NCI-H526 treated with DMSO at 0.1 percent for 48 hours (cell line): Measurements from ENCODE around the gene KRTAP12-2.
"Not testable (repeated sequence)": the region's sequence is repeated elsewhere in the genome, so short reads cannot be mapped to it uniquely, and the experiment has no call there.

ENCODE experiments used
- DNase-seq: peaks from one replicate; lab custom pipeline; 2025; lab: John Stamatoyannopoulos, UW

Gene KRTAP12-2

DNA sequence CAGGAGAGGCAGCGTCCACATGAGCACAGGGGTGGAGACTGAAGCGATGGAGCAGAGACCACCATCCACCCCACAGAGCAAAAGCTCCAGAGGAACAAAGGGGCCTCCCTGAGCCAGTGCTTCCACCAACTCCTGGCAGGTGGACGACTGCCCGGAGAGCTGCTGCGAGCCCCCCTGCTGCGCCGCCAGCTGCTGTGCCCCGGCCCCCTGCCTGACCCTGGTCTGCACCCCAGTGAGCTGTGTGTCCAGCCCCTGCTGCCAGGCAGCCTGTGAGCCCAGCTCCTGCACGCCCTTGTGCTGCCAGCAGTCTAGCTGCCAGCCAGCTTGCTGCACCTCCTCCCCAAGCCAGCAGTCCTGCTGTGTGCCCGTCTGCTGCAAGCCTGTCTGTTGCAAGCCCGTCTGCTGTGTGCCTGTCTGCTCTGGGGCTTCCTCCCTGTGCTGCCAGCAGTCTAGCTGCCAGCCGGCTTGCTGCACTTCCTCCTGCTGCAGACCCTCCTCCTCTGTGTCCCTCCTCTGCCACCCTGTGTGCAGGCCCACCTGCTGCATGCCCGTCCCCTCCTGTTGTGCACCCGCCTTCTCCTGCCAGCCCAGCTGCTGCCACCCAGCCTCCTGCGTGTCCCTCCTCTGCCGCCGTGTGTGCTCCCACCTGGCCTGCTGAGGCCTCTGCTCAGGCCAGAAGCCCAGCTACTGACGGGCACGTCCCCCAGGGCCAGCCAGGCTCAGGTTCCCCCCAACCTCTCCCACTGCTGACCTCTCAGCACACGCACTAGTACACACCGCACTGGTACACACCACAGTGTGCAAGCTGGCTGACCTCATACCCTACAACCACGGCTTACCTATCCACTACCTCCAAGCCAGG is 35.6 kb upstream of the KRTAP12-2 start:
- DNase-seq = no peak

DNA sequence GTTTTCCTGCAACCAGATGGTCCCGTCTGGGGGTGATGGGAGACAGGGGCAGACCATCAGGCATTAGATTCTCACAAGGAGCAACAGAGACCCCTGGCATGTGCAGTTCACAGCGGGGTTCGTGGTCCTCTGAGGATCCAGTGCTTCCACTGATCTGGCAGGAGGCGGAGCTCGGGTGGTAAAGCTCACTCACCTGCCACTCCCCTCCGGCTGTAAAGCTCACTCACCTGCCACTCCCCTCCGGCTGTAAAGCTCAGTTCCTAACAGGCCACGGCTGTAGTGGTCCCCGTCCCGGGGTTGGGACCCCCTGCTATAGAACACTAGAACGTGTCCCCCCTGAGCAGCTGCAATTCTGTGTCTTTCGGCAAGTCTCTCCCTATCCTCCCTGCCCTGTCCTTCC is 34.8 kb upstream of the KRTAP12-2 start:
- no peak for DNase-seq

DNA sequence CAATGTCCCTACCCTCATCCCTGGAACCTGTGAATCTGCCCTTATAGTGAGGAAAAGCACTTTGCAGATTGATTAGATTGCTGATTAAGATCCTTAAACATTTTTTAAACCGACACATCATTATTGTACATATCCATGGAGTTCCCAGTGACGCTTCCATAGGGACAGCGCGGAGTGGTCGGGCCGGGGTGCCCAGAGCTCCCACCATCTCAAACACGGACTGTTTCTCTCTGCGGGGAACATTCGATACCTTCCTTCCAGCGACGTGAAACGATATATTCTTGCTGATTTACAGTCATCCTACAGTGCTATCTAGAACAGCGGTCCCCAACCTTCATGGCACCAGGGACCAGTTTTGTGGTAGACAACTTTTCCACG is 34.3 kb upstream of the KRTAP12-2 start:
- DNase-seq = no peak

DNA sequence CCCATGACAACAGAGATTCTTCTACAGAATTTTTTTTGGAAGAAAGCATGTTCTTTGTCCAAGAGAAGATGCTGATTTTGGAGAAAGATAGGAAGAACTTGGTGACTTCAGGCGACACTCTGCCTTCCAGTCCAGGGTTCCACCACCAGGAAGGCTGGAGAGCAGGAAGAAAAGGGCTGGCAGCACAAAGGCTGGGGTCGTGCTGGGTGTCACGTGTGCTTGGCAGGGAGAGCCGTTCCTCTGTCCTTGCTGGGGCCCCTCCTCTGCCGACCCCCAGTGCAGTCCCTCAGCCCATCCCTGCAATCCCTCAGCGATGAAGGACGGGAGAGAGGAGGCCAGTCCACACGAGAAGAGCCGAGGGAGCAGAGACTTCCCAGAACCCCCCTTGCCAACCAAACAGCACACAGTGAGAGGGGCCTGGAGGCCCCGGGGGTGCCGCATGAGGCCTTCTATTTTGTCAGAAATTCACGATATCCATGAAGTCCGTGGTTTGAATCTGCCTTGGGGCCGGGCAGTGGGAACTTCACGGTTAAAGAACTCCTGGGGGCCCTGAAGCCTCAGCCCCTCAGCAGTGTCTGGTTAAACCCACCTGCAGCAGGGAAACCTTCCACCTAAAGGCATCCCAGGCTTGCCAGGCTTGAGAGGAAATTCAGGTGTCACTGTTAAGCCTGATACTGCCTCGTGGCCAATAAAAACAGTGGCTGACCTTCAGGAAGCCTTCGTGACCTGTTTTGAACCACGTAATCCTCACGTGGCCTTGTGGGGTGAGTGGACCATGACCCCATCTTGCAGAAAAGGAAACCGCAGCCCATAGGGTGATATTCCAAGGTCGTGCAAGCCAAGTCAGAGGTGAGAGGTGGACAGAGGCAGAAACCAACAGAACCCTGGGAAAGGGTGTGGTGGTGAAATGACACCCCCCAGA is 33.6 kb upstream of the KRTAP12-2 start:
- DNase-seq = no peak

DNA sequence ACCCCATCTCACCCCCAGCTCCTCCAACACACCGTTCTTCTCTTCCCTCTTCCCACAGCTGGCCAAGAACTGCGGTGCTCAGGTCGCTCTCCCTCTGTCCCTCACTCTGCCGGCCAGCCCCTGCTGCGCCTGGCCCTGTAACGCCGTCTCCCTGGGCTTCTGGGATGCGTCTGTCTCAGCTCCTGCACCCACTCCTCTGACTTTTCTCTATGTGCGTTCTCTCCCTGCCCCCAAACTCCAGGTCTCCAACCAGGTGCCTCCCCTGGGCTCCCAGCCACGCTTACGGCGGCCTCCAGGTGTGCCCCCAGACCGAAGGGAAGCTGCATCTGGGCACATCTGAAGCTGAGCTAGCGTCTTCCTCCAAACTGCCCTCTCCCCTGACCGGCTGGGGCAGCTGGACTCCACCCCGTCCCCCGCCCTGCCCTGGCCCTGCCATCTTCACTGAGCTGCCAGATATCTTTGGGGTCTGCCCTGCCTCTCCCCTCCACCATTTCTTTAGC is 32.8 kb upstream of the KRTAP12-2 start:
- no peak for DNase-seq

DNA sequence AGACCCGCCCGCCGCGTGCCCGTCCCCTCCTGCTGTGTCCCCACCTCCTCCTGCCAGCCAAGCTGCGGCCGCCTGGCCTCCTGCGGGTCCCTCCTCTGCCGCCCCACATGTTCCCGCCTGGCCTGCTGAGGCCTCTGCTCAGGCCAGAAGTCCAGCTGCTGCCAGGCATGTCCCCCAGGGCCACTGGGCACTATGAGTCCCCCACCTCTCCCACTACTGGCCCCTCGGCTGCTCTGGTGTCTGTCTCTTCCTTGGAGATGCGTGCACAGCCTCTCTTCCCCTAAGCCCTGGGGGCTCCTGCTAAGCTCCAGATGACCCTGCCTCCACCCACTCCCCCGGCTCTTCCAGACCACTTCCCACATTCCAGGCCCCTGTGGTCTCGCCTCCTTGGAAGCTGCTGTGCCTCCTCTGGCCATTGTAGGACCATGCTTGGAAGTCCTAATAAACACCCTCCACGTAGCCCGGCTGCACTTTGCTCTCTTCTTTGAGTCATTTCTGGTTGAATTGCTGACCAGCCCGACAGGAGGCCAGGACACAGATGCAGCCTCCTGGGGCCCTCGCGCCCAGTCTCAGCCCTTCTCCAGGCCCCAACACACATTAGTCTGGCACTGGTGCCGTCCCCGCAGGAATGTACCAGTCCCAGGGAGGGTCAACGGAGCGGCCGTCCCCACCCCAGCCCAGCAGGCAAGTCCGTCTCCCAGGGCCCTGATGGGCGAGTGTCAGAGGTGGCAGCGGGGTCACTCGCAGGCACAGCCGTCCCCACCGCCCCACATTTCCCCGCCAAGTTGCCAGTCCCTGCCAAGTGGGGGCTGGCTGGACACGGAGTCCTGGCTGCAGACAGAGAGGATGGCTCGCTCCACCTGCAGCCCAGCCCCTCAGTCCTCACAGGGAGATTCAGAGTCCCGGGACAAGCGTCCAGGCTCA is 31.3 kb upstream of the KRTAP12-2 start:
- DNase-seq = no peak

DNA sequence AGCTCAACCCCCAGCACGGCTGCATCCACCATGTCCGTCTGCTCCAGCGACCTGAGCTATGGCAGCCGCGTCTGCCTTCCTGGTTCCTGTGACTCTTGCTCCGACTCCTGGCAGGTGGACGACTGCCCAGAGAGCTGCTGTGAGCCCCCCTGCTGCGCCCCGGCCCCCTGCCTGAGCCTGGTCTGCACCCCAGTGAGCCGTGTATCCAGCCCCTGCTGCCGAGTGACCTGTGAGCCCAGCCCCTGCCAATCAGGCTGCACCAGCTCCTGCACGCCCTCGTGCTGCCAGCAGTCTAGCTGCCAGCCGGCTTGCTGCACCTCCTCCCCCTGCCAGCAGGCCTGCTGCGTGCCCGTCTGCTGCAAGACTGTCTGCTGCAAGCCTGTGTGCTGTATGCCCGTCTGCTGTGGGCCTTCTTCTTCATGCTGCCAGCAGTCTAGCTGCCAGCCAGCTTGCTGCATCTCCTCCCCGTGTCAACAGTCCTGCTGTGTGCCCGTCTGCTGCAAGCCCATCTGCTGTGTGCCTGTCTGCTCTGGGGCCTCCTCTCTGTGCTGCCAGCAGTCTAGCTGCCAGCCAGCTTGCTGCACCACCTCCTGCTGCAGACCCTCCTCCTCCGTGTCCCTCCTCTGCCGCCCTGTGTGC is 30.6 kb upstream of the KRTAP12-2 start, which contains the start of gene KRTAP10-12:
Gene KRTAP10-12, plus strand, starts transcription at position 1 of the 639 bp plus-strand sequence. Its CDS starts 30 bp downstream, at position 31.
- not testable (repeated sequence) for DNase-seq

DNA sequence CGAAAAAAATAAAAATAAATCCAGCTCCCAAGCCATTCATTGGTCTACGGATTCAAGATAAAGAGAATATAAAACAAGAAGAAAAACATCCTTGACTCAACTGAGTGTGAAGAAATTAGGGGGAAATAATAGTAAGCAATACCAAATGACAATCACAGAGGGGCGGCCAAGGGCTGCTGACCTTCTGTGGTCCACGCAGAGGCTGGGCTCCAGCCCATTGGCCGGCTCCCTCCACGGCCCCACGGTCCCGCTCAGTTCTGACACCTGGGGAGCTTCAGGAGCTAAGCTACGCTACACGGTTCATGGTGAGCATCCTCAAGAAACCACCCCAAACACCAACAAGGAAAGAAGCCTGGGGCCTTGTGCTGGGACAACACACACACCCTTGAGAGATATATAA is 29.8 kb upstream of the KRTAP12-2 start:
- DNase-seq = no peak

DNA sequence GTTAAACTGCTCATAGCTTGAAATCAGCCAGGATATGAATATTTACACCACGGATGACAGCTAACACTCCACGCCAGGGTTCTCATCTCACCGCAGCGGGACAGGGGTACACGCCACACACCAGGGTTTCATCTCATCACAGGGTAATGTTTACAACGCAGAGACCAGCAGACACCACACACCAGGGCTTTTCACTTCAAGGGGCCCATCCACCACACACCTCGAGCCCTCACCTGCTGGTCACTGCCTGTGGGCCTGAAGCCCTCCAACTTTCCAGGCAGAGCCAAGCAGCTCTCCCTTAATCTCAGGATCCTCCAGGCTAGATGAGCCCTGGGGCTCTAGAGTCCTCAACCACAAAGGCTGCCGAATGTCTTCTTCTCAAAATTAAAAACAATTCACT is 28.9 kb upstream of the KRTAP12-2 start:
- no peak for DNase-seq

DNA sequence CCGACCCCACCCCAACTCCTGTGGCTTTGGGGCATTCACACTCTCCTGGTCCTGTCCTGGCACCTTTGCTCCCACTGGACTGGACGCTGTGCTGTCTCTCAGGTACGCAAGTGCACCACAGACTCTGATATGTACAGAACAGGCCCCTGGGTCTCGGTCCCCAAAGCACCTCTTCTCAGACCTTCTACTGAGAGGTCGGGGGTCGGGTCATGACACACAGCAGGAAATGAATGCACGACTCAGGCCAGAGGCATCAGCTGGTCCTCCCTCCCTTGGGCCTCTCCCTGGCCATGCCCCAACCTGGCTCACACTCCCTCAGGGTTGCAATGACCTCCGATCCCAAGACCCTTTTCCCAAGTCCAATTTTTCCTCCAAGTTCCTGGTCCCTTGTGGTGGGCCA is 28.5 kb upstream of the KRTAP12-2 start:
- DNase-seq = no peak

DNA sequence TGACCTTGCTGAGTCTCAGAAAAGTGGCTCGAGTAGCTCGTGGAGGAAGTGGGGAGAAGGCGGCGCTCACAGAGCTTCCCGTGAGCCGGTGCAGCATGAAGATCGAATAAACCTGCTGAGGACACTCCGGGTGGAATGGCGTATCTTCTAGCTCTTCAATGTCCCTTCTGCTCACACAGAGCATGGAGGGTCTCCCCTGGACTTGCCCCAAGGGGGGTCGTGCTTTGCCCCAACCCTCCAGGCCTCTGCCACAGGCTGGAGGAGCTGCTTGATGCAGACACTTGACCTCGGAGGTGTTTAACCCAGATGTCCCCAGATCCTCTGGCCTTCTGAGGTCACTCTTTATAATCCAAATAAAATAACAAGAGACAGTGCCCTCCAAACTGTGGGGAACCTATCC is 28.0 kb upstream of the KRTAP12-2 start:
- no peak for DNase-seq

DNA sequence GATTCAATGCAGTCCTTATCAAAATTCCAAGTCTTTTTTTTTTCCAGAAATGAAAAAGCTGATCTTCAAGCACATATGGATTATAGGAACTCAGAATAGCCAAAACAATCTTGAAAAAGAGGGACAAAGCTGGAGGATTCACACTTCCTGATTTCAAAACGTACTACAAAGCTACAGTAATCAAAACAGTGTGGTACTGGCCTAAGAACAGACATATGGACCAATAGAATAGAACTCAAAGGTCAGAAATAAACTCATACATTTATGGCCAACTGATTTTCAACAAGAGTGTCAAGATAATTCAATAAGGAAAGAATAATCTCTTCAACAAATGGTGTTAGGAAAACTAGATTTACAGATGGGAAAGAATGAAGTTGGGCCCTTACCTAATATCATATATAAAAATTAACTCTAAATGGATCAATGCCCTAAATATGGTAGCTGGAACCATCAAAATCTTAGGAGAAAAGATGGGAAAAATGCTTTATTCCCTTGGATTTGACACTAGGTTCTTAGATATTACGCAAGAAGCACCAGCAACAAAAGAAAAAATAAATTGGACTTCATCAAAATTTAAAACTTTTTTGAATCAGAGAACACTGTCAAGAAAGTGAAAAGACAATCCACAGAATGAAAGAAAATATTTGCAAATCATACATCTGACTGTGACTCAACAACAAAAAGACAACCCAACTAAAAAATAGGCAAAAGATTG is 26.2 kb upstream of the KRTAP12-2 start:
- DNase-seq = no peak

DNA sequence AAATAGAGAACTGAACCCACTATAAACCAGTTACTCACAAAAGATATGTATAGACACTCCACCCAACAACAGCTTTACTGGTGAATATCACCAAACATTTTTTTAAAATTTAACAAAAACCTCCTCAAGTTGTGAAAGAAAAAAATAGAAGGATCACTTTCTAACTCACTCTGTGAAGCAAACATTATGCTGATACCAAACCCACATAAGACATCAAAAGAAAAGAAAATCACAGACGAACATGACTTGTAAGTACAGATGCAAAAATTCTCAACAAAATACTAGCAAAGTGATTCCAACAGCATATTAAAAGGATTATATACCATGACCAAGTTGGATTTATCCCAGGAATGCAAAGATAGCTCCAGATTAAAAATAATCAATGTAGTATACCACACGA is 25.0 kb upstream of the KRTAP12-2 start:
- no peak for DNase-seq

DNA sequence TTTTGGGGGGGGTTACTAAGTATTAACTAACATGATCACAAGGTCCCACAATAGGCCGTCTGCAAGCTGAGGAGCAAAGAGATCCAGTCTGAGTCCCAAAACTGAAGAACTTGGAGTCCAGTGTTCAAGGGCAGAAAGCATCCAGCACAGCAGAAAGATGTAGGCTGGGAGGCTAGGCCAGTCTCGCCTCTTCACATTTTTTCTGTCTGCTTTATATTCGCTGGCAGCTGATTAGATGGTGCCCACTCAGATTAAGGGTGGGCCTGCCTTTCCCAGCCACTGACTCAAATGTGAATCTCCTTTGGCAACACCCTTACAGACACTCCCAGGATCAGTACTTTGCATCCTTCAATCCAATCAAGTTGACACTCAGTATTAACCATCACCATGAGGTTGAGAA is 23.0 kb upstream of the KRTAP12-2 start:
- not testable (repeated sequence) for DNase-seq

DNA sequence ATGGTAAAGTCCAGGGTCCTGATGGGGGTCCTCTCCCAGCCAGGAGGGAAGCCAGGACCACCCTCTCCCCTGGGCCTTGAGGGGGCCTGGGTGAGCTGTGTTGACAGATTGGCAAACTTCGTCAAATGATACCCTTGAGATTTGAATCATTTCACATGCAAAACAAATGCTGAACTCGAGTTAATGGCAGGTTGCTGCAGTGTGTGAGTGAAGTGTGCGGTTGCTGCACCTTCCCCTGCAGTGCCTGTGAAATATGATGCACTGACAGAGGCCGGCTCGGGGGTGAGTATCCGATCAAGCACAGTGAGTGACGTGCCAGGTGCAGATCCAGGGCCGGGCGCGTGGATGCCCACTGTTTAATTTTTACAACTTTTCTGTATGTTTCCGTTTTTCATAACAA is 20.9 kb upstream of the KRTAP12-2 start:
- peak; percentile 10 for DNase-seq

DNA sequence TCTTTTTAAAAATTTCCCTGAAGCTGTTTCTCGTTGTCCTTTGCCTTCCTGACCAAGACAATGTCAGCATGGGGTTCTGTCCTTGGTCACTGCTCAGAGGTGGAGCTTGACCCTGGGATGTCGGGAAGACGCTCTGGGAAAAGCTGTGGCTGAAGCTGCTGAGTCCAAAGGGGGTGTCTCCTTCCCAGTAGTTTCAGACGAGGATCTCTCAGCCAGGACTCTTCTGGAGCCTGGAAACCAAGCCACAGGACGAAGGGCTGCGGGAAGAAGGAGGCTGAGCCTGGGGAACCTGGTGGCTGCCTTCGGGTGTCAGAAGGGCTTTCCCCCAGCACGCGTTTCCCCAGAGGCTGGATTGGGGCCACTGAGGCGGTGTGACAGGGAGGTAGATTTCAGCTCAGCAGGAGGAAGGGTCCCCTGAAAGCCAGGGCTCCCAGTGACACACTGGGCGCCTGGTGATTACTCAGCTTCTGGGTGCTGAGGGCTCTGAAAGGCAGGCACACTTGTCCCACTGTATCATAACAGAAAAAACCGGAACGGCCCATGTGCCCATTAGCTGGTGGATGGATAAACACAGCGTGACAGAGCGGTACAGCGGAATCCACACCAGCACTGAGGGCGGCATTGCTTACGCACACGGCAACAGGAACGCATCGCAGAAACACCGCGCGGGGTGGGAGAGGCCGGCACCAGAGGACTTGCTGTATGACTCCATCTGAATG is 20.3 kb upstream of the KRTAP12-2 start:
- no peak for DNase-seq

DNA sequence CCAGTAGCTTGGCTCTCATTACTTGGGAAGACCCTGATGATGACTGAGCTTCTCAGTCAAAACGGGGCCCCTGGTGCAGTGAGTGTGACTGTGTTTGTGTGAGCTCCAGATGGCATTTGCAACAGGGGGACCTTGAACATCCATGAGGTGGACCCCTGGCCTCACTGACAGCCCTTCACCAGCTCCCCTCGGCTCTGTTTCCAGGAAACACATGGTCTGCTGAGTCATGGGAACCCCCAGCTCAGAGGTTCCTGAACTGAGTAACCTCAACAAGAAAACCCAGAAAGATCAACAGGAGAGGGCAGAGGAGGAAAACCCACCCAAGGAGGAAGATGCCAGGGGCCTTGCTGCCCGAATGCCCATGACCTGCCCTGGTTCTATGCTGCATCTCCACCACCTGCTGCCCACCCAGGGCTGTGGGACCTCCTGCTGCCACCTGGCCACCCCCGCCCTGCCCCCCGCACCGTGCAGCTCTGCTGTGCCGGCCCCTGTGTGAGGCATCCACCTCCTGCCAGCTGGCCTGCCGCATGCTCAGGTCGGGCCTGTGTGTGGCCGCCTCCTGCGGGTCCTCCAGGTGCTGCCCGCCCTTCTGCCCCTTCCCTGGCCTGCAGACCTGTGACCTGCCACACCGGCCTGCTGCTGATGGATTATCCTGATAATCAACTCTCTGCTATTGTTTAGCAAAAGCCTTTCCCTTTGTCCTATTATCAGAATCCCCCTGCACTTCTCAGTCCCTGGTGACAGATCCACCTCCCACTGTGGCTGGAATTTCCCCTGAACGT is 19.5 kb upstream of the KRTAP12-2 start:
- DNase-seq = no peak

DNA sequence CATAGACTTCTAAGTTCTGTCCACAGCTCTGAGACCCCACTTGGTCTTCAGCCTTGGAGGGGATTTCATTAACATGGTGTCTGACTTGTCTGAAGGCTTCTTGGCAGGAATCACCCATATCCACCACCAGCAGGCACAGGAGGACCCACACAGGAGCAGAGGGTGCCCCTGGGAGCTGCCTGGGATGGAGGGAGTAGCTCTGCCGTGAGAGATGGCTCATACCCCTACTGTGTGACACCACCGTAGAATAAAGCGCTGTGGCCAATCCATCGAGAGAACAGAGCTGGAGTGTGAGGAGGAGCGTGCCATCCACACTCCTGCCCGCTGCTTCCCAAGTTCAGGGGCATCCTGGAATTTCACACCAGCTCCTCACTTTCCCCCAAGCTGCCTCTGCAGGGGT is 18.3 kb upstream of the KRTAP12-2 start:
- not testable (repeated sequence) for DNase-seq

DNA sequence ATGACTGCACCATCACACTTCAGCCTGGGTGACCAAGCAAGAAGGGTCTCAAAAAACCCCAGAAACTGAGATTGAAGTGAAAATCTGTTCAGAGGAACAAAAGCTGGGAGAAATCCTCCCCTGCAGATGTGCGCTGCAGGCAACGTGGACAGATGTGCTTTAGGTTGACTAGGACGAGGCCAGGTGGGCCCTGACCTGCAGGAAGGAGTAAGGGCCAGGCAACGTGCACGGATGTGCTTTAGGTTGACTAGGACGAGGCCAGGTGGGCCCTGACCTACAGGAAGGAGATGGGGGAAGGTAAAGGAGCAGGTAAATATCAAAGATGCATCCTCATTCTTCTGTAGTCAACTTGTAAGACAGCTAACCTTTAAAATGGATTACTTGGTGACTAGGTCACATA is 17.8 kb upstream of the KRTAP12-2 start:
- no peak for DNase-seq
